Upper lobe of left lung (tissue), 4 donors: ENCODE results near the gene ARMC12.

ENCODE experiments used
- CTCF ChIP-seq, 6 experiments: fragments of 450-650 bp in 4 of 6; fragments of 200-600 bp in 2 of 6; sonication (generic) in 2 of 6; IDR thresholded peaks; one replicate each; pipeline ENCODE4 v1.5.1; 2016 to 2019; ENCODE audit warnings: antibody characterized with exemption in 6 of 6
- EP300 ChIP-seq, 4 donors: sonication (generic); formaldehyde crosslinking; IDR thresholded peaks; one replicate each; pipeline ENCODE4 v1.5.1; 2017; ENCODE audit warnings: antibody characterized with exemption in 4 of 4, control low read depth in 2 of 4
- POLR2A ChIP-seq, 4 donors: fragments of 450-650 bp; IDR thresholded peaks; one replicate each; pipeline ENCODE4 v1.5.1; 2016 to 2017; ENCODE audit warnings: antibody characterized with exemption in 4 of 4, mild to moderate bottlenecking in 2 of 4

- TF ChIP-seq CTCF (IDR thresholded peaks at IDR 0.05): no peak
- no peak for TF ChIP-seq POLR2A (IDR thresholded peaks at IDR 0.05)
- TF ChIP-seq EP300 (IDR thresholded peaks at IDR 0.05): no peak
Measured at GRCh38 chr6:35797837-35798526, 61.1 kb downstream of the ARMC12 start.
